CD4-positive, alpha-beta T cell treated with Interferon alpha-2 for 1 hour (primary cell): ENCODE measurements around the gene HLA-DQA2.
A peak's percentile ranks its signal among the peaks of the same experiment; 100 is the strongest.
"Not testable (repeated sequence)": the region's sequence is repeated elsewhere in the genome, so short reads cannot be mapped to it uniquely, and the experiment has no call there.

Experiments used
- DNase-seq, 2 donors: peaks; one replicate each; pipeline ENCODE4 v3.0.0-alpha.2; 2020 to 2022

The HLA-DQA2 gene

DNA sequence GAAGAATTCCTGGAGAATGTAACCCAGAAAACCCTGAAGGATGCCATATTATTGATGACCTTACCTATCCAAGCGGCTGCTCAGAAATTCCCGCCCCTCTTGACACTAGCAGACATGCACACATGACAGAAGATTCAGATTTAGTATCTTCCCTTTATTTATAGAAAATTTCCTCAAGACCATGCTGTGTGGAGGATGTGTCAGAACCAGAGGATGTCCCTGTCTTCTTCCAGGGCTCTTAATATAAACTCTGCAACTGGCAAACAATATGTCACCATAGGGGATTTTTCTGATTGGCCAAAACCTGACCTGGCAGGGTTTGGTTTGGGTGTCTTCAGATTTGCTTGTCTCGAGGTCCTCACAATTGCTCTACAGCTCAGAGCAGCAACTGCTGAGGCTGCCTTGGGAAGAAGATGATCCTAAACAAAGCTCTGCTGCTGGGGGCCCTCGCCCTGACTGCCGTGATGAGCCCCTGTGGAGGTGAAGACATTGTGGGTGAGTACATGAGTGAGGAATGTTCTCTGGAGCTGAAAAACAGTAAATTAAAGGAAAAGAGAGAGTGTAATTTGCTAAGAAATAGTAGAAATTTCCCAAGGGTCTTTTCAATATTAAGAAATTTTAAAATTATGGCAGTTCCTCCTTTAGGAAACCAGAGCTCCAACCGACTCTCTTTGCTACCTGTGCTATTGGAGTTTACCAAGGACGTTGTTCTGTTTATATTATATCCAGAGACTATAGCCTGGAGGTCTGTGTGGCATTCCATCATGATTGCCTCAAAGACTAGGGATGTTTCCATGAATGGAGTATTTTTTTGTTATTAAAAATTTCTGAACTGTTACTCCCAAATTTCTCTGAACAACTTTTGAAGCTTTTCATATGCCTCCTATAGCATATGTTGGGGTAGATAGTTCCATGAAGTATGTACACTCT lies at the start of gene HLA-DQA2:
Gene HLA-DQA2 (plus strand): TSS at position 361 of the 930 bp plus-strand sequence. CDS start 53 bp downstream, at position 414.
- no peak for DNase-seq

DNA sequence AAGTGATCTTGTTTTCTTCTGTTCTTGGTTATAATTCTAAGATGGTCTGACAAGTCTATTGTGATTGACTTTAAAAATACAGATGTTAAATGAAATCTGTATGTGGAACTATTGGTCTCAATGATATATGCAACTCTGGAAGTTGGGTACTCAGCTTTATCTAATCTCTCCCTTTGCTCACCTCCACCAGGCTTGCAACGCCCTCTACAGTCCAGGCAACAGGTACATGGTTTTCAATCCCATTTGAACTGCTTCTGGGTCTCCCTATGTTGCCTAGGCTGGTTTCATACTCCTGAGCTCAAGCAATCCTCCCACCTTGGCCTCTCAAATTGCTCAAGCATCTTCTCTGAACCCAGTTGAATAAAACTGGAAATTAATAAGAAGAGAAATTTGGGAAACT lies 49.2 kb upstream of the HLA-DQA2 start:
- peak; percentile 76 to 79 for DNase-seq

DNA sequence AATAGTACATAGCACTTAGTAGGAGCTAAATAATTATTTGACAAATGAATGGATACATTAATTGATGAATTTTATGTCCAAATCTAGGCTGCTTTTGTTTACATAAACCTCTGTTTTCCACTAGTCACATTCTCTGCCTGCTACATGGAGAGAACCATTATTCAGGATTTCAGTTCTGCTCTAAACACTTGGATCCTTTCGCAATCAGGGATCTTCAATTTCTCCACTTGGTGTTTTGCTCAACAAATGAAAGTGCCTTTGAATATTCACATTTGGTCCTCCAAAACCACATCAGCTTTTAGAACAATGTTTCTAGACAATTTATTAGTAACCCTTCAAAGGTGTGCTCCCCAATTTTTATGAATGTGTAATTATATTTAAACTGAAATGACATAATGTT lies 44.2 kb upstream of the HLA-DQA2 start:
- no peak for DNase-seq

DNA sequence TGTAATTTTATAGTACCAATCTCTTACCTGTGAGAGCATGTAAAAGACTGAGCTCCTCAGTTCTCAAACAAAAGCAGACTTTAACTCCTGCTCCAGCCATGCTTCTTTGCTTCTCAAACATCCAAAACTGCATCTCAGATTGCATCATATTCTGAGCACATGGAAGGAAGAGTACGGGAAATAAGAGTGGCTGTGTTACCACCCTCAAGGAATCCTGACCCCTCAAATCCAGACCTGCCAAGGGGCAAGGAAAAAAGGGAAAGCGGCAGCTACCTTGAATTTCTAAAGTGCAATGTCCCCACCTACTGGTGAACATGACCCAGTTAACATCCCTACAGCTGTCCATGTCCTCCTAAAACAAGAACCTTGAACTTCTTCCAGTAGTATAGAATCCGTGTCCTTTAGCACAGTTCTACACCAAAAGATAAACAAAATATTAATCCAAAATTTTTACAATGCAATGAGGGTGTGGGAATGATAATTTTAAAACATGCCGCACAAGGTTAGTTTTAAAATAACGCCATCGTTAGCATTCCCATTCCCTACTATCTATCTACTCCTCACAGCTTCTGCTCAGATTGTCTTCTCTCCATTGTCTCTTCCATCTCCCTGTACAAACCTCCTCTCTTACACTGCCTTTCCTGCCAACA lies 40.7 kb upstream of the HLA-DQA2 start:
- DNase-seq: peak; percentile 27 to 61

DNA sequence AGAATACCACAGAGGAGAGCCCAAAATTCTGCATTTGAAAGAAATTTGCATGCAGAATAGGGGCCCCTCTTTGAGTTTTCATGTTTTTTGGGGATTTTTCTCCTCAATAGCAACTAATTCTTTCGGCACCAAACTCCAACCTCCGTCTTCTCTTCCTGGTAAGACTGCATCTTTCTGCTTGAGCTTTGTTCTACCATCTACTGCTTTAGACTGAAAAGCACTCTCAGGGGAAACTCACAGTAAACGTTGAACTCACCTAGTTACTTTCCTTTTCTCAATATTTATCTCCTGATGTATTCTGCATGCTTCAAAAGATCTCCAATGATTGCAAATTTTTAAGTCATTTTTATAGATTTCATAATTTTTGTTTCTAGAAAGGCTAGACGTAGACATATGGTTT lies 37.8 kb upstream of the HLA-DQA2 start:
- DNase-seq: no peak

DNA sequence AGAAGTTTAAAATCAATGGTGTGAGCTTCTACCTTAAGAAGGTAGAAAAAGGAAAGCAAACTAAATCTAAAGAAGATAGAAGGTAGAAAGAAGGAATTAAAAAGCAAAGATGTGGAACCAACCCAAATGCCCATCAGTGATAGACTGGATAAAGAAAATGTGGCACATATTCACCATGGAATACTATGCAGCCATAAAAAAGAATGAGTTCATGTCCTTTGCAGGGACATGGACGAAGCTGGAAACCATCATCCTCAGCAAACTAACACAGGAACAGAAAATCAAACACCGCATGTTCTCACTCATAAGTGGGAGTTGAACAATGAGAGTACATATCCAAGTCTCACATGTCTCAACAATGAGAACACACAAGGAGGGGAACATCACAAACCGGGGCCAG lies 36.0 kb upstream of the HLA-DQA2 start:
- DNase-seq: not testable (repeated sequence)

DNA sequence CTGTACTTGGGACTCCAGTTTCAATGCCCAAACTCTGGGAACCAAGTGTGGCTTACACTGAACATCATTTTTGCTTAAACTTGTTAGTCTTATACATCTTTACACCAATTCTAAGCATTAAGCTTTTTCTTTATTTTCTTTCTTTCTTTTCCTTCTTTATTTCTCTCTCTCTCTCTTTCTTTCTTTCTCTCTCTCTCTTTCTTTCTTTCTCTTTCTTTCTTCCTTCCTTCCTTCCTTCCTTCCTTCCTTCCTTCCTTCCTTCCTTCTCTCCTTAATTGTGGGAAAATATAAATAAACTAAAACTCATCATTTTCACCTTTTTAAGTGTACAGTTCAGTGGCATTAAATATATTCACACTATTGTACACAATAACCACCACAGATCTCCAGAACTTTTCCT lies 31.6 kb upstream of the HLA-DQA2 start:
- DNase-seq: no peak

DNA sequence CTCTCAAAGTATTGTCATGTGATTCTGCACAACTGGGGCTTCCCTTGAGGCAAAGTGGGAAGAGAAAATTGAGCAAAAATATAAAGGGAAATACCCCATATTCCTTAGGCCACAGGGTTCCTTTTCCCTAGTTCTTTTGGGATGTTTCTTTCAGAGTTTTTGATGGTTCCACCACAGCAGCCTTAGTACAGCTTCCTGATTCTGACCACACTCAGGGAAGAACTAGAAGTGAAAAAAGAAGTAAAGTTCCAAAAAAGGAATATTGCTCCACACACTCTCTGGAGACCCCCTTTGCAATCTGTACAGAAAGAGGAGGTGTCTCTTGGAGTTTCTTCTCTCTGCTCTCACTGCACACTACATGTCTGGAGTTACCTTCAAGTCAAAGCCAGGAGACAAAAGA lies 27.9 kb upstream of the HLA-DQA2 start:
- DNase-seq: no peak

DNA sequence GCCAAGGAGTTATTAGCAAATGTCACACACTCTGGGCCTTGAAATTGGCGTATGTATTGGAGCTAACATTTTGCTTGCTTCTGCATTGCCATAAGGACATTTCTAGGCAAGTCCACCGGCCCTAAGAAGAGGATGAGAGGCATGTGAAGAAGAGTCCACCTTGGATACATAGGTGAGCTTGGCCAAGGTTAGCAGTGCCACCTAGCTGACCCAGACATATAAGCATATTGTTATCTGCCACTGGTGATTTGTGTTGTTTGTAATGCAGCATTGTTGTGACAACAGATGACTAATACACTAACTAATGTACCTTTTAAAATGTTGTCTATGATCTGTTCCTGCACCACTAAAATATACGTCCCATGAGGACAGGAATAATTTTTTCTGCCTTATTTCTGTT lies 24.8 kb upstream of the HLA-DQA2 start:
- no peak for DNase-seq

DNA sequence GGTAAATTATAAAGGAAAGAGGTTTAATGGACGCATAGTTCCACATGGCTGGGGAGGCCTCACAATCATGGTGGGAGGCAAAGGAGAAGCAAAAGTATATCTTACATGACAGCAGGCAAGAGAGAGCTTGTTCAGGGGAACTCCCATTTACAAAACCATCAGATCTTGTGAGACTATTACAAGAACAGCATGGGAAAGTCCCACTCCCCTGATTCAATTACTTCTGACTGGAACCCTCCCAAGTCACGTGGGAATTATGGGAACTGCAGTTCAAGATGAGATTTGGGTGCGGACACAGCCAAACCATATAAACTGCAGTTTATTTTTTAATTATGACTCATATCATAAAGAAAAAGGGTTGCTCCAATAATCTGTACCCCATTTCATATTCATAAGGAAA lies 22.3 kb upstream of the HLA-DQA2 start:
- no peak for DNase-seq

DNA sequence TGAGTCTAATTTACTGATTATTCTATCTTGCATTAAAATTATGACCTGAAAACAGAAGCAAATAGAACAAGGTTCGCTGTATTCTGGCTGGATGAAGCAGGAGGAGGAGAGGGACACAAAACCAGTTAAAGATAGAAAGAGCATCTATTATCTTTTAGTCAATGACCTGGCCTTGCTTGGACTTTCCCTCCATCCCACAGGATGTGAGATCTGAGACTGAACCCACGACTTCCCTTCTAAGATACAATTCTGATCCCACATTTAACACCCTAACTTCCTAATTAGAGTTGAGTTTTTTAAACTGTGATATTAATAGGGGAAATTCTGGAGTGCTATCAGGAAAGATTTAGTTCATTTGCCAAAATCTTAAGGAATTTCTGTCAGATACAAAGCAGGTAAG lies 3.1 kb upstream of the HLA-DQA2 start:
- no peak for DNase-seq

DNA sequence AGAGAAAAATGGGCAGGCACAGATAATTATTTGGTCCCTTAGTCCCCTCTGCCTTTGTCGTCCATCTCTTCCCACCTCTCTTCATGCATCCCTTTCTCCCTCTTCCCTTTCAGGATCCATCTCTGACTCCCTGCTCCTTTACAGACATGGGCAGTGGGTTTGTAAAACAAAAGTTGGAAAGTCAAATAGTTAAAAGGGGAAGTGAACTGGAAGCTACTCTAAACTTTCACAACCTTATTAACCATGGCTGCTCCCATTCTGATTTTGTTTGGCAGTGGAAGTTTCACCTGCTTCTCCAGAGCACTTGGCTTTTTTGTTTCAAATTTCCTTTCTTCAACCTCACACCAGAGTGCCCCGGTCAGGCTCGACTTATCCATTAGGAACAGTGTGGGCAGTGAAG lies 1.2 kb downstream of the HLA-DQA2 start:
- DNase-seq: no peak

DNA sequence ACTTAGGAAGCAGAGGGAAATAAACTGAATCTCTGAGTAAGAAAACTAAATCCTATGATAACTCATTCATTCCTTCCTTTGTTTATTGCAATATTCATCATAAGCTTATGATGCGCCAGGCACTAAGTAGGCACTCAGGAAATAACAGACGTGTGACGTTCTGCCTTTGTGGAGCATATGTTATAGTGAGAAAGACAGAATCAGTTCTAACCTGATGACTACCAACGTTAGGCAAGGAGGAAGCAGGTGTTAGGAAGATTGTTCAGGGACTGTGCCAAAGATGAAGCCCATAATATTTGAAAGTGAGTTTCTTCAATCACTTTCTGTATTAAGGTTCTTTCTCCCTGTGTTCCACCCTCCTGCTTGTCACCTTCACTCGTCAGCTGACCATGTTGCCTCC lies 3.6 kb downstream of the HLA-DQA2 start:
- DNase-seq: no peak

DNA sequence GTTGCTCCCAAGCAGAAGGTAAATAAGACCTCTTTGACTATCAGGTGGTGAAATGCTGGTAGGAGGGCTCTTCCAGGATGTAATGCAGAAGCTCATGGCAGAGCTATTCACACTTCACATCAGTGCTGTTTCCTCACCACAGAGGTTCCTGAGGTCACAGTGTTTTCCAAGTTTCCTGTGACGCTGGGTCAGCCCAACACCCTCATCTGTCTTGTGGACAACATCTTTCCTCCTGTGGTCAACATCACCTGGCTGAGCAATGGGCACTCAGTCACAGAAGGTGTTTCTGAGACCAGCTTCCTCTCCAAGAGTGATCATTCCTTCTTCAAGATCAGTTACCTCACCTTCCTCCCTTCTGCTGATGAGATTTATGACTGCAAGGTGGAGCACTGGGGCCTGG lies 4.5 kb downstream of the HLA-DQA2 start:
- DNase-seq: not testable (repeated sequence)

DNA sequence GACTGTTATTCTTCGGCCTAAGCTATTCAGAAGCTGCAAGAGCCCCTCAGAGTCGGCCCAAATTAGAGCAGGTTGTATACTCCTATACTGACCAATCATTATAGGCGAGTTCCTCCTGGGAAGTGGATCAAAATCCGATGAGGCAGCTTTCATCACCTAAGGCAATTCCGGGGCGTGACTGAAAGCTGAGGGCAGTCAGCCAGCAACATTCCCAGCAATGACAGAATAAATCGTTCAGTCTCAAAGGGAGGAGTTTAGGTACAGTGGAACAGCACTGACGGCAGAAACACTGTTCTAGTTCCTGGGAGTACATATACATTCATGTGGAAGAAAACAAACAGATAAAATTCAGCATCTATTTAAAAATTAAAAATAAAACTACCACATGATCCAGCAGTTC lies 11.4 kb downstream of the HLA-DQA2 start:
- no peak for DNase-seq

DNA sequence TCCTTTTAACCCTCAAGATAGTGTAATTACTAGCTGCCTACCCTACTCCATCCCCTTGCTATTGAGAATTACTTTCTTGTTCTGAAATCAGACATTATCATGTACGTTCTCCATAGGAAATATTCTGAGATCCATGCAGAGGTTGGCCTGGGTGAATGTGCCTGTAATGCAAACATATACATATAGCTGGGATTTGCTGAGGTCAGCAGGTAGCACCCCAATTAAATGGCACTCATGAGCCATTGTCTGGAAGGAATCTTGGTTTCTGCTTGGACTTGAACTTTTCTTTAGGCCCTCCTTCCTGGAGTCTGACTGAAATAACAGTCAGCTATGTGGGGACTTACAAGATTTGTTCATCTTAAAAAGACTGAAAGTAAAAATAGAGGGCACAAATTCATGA lies 18.5 kb downstream of the HLA-DQA2 start:
- no peak for DNase-seq

DNA sequence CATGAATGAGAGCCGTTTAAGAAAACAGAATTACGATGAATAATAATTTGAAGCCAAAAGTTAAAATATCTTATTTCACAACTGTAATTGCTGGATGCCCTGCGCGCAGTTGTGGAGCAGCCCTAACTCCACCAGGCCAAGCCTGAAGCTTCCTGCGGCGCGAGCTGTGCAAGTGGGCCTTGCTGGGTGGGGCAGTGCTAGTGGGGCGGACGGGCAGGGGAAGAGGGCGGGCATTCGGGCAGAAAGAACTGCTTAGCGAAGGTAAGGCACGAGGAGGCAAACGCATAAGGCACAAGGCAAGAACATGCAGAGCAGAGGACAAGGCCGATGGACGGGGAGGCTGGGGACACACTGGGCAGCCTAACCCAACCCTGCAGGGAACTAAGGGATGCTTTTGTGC lies 19.9 kb downstream of the HLA-DQA2 start:
- DNase-seq: no peak

DNA sequence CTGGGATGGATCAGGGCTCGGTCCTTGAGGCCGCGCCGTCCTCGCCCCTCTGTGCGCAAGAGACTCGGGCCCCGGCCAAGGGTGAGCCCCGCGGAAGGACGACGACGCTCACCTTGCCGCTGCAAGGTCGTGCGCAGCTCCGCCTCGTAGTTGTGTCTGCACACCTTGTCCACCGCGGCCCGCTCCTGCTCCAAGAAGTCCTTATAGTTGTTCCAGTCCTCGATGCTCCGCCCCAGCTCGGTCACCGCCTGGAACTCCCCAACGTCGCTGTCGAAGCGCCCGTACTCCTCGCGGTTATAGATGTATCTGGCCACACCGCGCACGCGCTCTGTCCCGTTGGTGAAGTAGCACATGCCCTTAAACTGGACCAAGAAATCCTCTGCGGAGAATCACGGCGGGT lies 20.4 kb downstream of the HLA-DQA2 start:
- no peak for DNase-seq

DNA sequence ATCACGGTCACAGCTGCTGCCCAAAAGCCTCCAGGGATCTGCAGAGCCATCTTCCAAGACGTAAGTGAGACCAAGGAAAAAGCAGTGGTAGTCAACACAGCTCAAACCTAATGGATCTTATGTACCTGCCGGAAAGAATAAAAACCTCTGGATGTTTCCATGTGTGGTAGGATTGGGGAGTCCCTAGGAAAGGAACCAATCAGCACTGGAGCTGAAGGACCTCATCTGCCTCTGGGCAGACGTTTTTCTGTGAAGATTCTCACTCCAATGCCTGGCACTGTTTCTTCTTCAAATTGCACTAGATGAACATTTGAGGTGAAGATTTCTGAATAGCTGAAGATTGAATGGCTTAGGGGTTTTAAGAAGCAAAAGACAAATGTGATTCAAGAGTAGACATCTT lies 22.2 kb downstream of the HLA-DQA2 start, which contains the start of gene HLA-DQB2:
Gene HLA-DQB2 (minus strand): TSS at position 112 of the 400 bp plus-strand sequence. CDS start 62 bp downstream, at position 50.
- no peak for DNase-seq

DNA sequence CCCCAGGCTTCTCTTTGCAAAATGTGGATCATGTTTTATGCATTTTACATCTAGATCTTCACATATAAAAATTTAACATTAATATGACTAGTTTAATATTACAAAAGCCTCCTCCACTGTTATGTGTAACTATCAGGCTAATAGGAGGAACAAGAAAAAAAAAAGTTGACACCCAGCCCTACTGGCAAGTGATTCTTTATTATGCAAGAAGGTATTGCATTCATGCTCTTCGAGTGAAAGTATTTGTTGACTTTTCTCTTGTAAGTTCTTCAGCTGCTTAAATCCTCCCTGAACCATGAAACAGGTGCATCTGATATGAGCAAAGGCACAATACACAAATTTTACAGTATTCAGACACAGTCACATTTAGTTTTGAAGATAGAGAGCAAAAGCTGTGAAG lies 22.9 kb downstream of the HLA-DQA2 start:
- no peak for DNase-seq

DNA sequence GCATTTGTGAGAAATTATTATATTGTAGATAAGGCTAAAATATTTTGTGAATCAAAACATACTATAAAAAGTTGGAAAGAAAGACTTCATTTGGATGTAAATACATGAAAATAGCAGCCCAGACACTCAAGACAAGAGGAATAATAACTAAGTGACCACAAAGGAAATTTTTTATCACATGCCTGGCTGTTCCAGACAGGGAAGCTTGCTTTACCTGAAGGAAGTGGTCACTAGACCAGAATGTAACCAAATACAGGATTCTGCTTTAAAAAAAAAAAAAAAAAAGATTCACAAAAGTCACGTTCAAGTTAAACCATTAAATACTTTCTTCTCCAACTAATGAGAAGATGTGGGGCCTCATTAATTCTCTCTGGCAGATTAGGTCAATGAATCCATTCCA lies 31.5 kb downstream of the HLA-DQA2 start:
- DNase-seq: no peak

DNA sequence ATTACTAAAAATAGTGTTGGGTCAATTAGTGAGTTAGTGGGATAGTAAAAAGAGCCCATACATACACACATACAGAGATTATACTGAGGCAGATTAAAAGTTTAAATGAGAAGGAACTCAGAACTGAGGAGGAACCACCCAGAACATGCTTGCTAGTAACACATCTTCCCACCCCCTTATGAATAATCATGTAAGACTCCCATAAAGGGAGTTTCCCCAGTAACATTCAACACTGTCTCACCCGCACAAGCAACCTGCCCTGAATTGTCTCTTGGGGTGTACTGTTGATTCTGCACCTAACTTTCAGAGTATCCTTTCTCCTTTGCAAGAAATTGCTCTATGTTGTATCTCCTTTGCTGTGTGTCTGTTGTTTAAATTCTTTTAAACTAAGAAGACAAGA lies 33.2 kb downstream of the HLA-DQA2 start:
- DNase-seq: no peak

DNA sequence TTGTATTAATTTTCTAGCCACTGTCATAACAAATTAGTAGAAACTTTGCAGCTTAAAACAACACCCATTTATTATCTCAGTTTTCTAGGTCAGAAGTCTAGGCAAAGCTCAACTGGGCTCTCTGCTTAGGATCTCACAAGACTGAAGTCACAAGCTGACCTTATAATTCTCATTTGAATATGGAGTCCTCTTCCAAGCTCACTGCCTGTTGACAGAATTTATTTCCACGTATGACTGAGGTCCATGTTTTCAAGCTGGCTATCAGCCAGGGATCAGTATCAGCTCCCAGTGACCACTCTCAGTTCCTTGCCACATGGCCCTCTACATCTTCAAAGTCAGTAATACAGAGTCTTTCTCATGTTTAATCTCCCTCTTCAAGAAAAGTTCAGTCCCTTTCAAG lies 33.9 kb downstream of the HLA-DQA2 start:
- DNase-seq: no peak

DNA sequence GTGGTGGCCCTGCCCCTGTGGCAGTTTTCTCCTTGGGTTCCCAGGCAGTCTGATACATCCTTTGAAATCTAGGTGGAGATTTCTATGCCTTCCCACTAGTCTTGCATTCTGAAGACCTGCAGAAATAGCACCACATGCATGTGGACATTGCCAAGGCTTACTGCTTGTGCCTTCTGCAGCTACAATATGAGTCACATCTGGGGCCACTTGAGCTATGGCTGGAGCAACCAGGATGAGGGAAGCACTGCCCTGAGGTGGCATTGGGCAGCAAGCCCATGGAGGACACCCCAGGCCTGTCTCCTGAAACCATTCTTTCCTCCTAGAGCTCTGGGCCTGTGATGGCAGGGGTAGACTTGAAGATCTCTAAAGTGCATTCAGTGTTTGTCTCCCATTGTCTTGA lies 37.8 kb downstream of the HLA-DQA2 start:
- DNase-seq: no peak
